GM10248 (cell line): ENCODE data around the gene MAST1.
A peak's percentile ranks its signal among the peaks of the same experiment; 100 is the strongest.

ENCODE experiments used
- CTCF ChIA-PET: fragments of 300-600 bp; sonication (Branson Sonifier 250); formaldehyde crosslinking; extraction: SDS; loops from one replicate; lab custom pipeline; 2021; ENCODE audit warnings: antibody characterized with exemption; lab: Yijun Ruan, JAX
- POLR2A ChIA-PET: fragments of 350-650 bp; sonication (Branson Sonifier 250); formaldehyde crosslinking; extraction: SDS; loops from one replicate; lab custom pipeline; 2020; ENCODE audit warnings: antibody characterized with exemption; lab: Yijun Ruan, JAX
- DNase-seq: peaks from one replicate; pipeline ENCODE4 v3.0.0; 2012; ENCODE audit errors: extremely low spot score
- CTCF ChIP-seq: IDR thresholded peaks from 2 replicates; pipeline ENCODE4 v1.5.1; 2012; ENCODE audit warnings: mild to moderate bottlenecking, low read depth; ENCODE audit errors: extremely low read depth, missing control alignments, control extremely low read depth

The MAST1 gene

DNA sequence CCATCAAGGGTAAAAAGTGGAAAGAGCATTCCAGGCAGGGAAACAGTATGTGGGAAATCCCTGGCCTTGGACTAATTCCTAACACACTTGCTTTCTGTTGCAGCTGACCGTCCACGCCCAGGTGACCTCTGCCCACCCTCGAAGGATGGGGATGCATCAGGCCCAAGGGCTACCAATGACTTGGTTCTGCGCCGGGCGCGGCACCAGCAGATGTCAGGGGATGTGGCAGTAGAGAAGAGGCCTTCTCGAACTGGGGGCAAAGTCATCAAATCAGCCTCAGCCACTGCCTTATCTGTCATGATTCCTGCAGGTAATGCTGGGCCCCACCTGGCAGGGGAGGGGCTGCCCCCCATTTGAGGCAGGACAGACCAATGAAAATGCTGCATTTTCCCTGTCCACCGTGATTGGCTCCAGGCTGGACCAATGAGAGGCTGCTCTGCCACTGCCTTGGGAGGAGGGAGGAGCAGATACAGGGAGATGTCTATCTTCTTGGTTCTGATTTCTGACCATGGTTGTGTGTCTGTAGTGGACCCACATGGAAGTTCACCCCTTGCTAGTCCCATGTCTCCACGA is 30.3 kb downstream of the MAST1 start:
- DNase-seq = no peak
- no peak for TF ChIP-seq CTCF
- ChIA-PET CTCF (interaction anchor here (1.0 to 2.2 kb wide), 3 partner anchors 13 to 97 kb away, joined by 4 to 6 read pairs (median 4); partner anchors contain the start of gene DNASE2), POLR2A (no interaction called here)

DNA sequence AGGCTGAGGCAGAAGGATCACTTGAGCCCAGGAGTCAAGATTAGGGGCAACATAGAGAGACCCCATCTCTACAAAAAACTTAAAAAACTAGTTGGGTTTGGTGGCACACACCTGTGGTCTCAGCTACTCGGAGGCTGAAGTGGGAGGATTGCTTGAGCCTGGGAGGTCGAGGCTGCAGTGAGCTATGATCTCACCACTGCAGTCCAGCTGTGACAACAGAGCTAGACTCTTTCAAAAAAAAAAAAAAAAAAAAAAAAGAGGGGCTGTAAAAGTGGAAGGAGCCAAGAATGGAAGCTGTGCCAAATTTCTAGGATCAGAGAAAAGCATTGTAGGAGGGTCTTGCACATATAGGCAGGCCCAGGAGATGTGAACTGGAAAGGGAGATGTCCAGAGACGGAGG is 33.4 kb downstream of the MAST1 start:
- POLR2A ChIA-PET = interaction anchor here (3.5 kb wide), 1 partner anchor 9 kb away, joined by 16 read pairs; the partner anchor contains the start of gene DNASE2
- CTCF ChIA-PET = interaction anchor here (1.0 to 5.6 kb wide), 3 partner anchors 9 to 106 kb away, joined by 3 to 36 read pairs (median 6); partner anchors contain the start of gene DNASE2

DNA sequence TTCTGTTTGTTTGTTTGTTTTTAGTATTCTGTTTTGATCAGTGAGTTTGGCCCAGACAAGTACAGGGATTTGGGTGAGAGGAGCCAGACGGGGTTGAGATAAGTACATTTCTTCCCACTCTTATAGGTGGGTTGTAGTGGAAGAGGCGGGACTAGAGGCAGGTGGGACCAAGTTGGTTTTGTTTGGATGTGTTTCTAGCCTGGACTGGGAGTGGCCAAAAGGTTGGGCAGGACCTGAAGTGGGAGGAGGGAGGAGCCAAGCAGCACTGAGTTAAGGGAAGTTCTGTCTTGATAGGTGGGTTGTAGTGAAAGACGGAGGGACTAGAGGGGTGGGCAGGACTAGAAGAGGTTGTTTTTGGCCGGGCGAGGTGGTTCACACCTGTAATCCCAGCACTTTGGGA is 33.9 kb downstream of the MAST1 start:
- POLR2A ChIA-PET = interaction anchor here (3.5 kb wide), 1 partner anchor 8 kb away, joined by 16 read pairs; the partner anchor contains the start of gene DNASE2
- CTCF ChIA-PET = interaction anchor here (1.0 to 5.6 kb wide), 7 partner anchors 9 to 188 kb away, joined by 3 to 36 read pairs (median 6); partner anchors contain the start of gene DNASE2
- DNase-seq = no peak
- no peak for TF ChIP-seq CTCF

More for the DNA sequence above, 33.4 kb downstream of the MAST1 start:
- no peak for TF ChIP-seq CTCF
- no peak for DNase-seq

DNA sequence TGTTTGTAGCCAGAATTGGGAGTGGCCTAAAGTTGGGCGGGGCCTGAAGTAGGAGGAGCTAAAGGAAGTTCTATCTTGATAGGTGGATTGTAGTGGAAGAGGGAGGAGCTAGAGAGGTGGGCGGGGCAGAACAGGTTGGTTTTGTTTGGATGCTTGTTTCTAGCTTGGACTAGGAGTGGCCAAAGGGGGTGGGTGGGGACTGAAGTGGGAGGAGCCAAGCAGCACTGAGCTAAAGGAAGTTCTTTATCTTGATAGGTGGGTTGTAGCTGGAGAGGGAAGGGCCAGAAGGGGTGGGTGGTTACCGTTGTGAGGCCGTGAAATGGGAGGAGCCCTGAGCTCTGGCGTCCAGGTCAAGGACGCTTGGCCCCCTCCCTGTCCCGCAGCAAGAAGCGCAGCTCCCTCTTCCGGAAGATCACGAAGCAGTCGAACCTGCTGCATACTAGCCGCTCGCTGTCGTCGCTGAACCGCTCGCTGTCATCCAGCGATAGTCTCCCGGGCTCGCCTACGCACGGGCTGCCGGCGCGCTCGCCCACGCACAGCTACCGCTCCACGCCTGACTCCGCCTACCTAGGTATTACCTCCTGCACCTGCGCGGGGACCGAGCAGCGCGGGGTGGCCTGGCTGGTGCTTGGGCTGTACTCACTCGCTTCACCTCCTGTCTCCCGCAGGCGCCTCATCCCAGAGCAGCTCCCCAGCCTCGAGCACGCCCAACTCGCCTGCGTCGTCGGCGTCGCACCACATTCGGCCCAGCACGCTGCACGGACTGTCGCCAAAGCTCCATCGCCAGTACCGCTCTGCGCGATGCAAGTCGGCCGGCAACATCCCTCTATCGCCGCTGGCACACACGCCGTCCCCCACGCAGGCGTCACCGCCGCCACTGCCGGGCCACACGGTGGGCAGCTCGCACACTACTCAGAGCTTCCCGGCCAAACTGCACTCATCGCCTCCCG is 34.9 kb downstream of the MAST1 start:
- ChIA-PET POLR2A (interaction anchor here (0.5 to 3.5 kb wide), 5 partner anchors 7 to 147 kb away, joined by 3 to 16 read pairs (median 5); partner anchors contain the start of genes DNASE2 and GCDH), CTCF (interaction anchor here (1.0 to 5.6 kb wide), 6 partner anchors 9 to 187 kb away, joined by 3 to 36 read pairs (median 6); partner anchors contain the start of gene DNASE2)
- DNase-seq = peak; percentile 68
- no peak for TF ChIP-seq CTCF

DNA sequence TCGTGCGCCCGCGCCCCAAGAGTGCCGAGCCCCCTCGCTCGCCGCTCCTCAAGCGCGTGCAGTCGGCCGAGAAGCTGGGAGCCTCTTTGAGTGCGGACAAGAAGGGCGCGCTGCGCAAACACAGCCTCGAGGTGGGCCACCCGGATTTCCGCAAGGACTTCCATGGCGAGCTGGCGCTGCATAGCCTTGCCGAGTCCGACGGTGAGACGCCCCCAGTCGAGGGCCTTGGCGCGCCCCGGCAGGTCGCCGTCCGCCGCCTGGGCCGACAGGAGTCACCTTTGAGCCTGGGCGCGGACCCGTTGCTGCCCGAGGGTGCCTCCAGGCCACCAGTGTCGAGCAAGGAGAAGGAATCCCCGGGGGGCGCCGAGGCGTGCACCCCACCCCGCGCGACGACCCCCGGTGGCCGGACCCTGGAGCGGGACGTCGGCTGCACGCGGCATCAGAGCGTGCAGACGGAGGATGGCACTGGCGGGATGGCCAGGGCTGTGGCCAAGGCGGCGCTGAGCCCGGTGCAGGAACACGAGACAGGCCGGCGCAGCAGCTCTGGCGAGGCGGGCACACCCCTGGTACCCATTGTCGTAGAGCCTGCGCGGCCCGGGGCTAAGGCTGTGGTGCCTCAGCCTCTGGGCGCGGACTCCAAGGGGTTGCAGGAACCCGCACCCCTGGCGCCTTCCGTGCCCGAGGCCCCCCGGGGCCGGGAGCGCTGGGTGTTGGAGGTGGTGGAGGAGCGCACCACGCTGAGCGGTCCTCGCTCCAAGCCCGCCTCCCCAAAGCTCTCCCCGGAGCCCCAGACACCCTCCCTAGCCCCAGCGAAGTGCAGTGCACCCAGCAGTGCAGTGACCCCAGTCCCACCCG is 35.8 kb downstream of the MAST1 start:
- no peak for DNase-seq
- ChIA-PET CTCF (interaction anchor here (1.6 to 5.6 kb wide), 3 partner anchors 8 to 91 kb away, joined by 7 to 36 read pairs (median 17); partner anchors contain the start of gene DNASE2), POLR2A (interaction anchor here (1.5 kb wide), 1 partner anchor 17 kb away, joined by 7 read pairs; the partner anchor contains the start of gene GCDH)
- no peak for TF ChIP-seq CTCF
